ENCODE results near the gene UST.
"Not testable (repeated sequence)": the region's sequence is repeated elsewhere in the genome, so short reads cannot be mapped to it uniquely, and the experiment has no call there.

UST gene

GRCh38 chr6:148765898-148766808 is 19.3 kb downstream of the UST start:
- DNase-seq (ENCODE audit: low spot score) = no peak

GRCh38 chr6:148768646-148769270 is 21.9 kb downstream of the UST start:
- no peak for DNase-seq (ENCODE audit: low spot score)

- no peak for DNase-seq (ENCODE audit: low spot score)
These were observed 22.6 kb downstream of the UST start for GRCh38 chr6:148769304-148769968.

GRCh38 chr6:148770408-148771211 is 23.8 kb downstream of the UST start:
- no peak for DNase-seq (ENCODE audit: low spot score)

- no peak for DNase-seq (ENCODE audit: low spot score)
These were observed 24.4 kb downstream of the UST start for GRCh38 chr6:148771212-148771601.

GRCh38 chr6:148771896-148772554 is 25.2 kb downstream of the UST start:
- DNase-seq (ENCODE audit: low spot score) = no peak

- no peak for DNase-seq (ENCODE audit: low spot score)
These were observed 28.3 kb downstream of the UST start for GRCh38 chr6:148775161-148775560.

- DNase-seq (ENCODE audit: low spot score) = no peak
These were observed 29.8 kb downstream of the UST start for GRCh38 chr6:148776321-148777308.

GRCh38 chr6:148779142-148779562 is 32.3 kb downstream of the UST start:
- DNase-seq (ENCODE audit: low spot score) = no peak

GRCh38 chr6:148780423-148780822 is 33.6 kb downstream of the UST start:
- not testable (repeated sequence) for DNase-seq (ENCODE audit: low spot score)

- no peak for DNase-seq (ENCODE audit: low spot score)
These were observed 34.1 kb downstream of the UST start for GRCh38 chr6:148780918-148781436.

- DNase-seq (ENCODE audit: low spot score) = no peak
These were observed 43.1 kb downstream of the UST start for GRCh38 chr6:148789948-148790347.

GRCh38 chr6:148790404-148790803 is 43.6 kb downstream of the UST start:
- no peak for DNase-seq (ENCODE audit: low spot score)

- DNase-seq (ENCODE audit: low spot score) = no peak
These were observed 44.0 kb downstream of the UST start for GRCh38 chr6:148790817-148791216.

- DNase-seq (ENCODE audit: low spot score) = no peak
These were observed 44.5 kb downstream of the UST start for GRCh38 chr6:148791372-148791771.

GRCh38 chr6:148793721-148794120 is 46.9 kb downstream of the UST start:
- no peak for DNase-seq (ENCODE audit: low spot score)

- no peak for DNase-seq (ENCODE audit: low spot score)
These were observed 48.0 kb downstream of the UST start for GRCh38 chr6:148794797-148795196.

- no peak for DNase-seq (ENCODE audit: low spot score)
These were observed 48.7 kb downstream of the UST start for GRCh38 chr6:148795563-148795962.

- no peak for DNase-seq (ENCODE audit: low spot score)
These were observed 52.8 kb downstream of the UST start for GRCh38 chr6:148799647-148800046.

- no peak for DNase-seq (ENCODE audit: low spot score)
These were observed 53.7 kb downstream of the UST start for GRCh38 chr6:148800536-148800935.
